Coronary artery (tissue), 2 donors: ENCODE measurements around the gene DNAJC8.

Experiments
- DNase-seq: peaks from one replicate; pipeline ENCODE4 v3.0.0-alpha.2; 2017; ENCODE audit warnings: low spot score
- H3K27ac ChIP-seq, 2 donors: fragments of 200-600 bp; sonication (generic); one replicate each; pipeline ENCODE4 v1.5.1; 2016 to 2019
- H3K4me3 ChIP-seq: fragments of 200-600 bp; sonication (generic); 2 replicates; pipeline ENCODE4 v1.5.1; 2016; ENCODE audit warnings: mild to moderate bottlenecking, moderate library complexity
- CTCF ChIP-seq: fragments of 200-600 bp; sonication (generic); IDR thresholded peaks from one replicate; pipeline ENCODE4 v1.5.1; 2019; ENCODE audit warnings: antibody characterized with exemption

DNAJC8 gene

GRCh38 chr1:28273216-28273860, 40.5 kb upstream of the DNAJC8 start:
- no peak for DNase-seq
- no peak overlapping the region for H3K27ac ChIP-seq
- TF ChIP-seq CTCF = no peak
- H3K4me3 ChIP-seq = no peak overlapping the region

- no peak for TF ChIP-seq CTCF
- DNase-seq = no peak
- Histone ChIP-seq H3K27ac (no peak overlapping the region), H3K4me3 (no peak overlapping the region)
Measured at GRCh38 chr1:28272215-28272852, 39.5 kb upstream of the DNAJC8 start.

GRCh38 chr1:28269529-28269928, 36.7 kb upstream of the DNAJC8 start:
- DNase-seq = no peak
- Histone ChIP-seq H3K4me3 (no peak overlapping the region), H3K27ac (no peak overlapping the region)
- no peak for TF ChIP-seq CTCF

GRCh38 chr1:28267633-28268032, 34.8 kb upstream of the DNAJC8 start:
- no peak for DNase-seq
- Histone ChIP-seq H3K4me3 (no peak overlapping the region), H3K27ac (no peak overlapping the region)
- TF ChIP-seq CTCF = no peak

- no peak overlapping the region for H3K4me3 ChIP-seq
- TF ChIP-seq CTCF = no peak
- H3K27ac ChIP-seq = no peak overlapping the region
- no peak for DNase-seq
Measured at GRCh38 chr1:28266920-28267322, 34.1 kb upstream of the DNAJC8 start.

- no peak overlapping the region for H3K4me3 ChIP-seq
- no peak for TF ChIP-seq CTCF
- H3K27ac ChIP-seq = no peak overlapping the region
- DNase-seq = no peak
Measured at GRCh38 chr1:28265577-28265976, 32.7 kb upstream of the DNAJC8 start.

GRCh38 chr1:28264897-28265296, 32.1 kb upstream of the DNAJC8 start:
- no peak overlapping the region for H3K27ac ChIP-seq
- H3K4me3 ChIP-seq = no peak overlapping the region
- DNase-seq = no peak
- no peak for TF ChIP-seq CTCF
